C1 segment of cervical spinal cord (tissue), 14 donors: ENCODE data around the gene RGS4.
"Not testable (repeated sequence)": the region's sequence is repeated elsewhere in the genome, so short reads cannot be mapped to it uniquely, and the experiment has no call there.

Experiments used
- DNase-seq, 14 donors: peaks; one replicate each; lab custom pipeline; 2025; lab: John Stamatoyannopoulos, UW

RGS4 gene

GRCh38 chr1:163068716-163069115, 445 bp upstream of the RGS4 start:
- no peak for DNase-seq

- DNase-seq: no peak
Measured at GRCh38 chr1:163069655-163070277, 605 bp downstream of the RGS4 start.

GRCh38 chr1:163071405-163072255, 2.5 kb downstream of the RGS4 start:
- no peak for DNase-seq

- no peak for DNase-seq
Measured at GRCh38 chr1:163072658-163073057, 3.5 kb downstream of the RGS4 start.

GRCh38 chr1:163074004-163074403, 4.8 kb downstream of the RGS4 start:
- DNase-seq: no peak

- DNase-seq: no peak
Measured at GRCh38 chr1:163074716-163075284, 5.6 kb downstream of the RGS4 start.

GRCh38 chr1:163076044-163076443, 6.9 kb downstream of the RGS4 start:
- no peak for DNase-seq

- DNase-seq: no peak
Measured at GRCh38 chr1:163076446-163076845, 7.3 kb downstream of the RGS4 start.

GRCh38 chr1:163076981-163077761, 8.0 kb downstream of the RGS4 start:
- no peak for DNase-seq

GRCh38 chr1:163082971-163083370, 13.8 kb downstream of the RGS4 start:
- no peak for DNase-seq

GRCh38 chr1:163083690-163084089, 14.5 kb downstream of the RGS4 start:
- no peak for DNase-seq

GRCh38 chr1:163084330-163084729, 15.2 kb downstream of the RGS4 start:
- no peak for DNase-seq

GRCh38 chr1:163085041-163085903, 16.1 kb downstream of the RGS4 start:
- no peak for DNase-seq

GRCh38 chr1:163085904-163086268, 16.7 kb downstream of the RGS4 start:
- no peak for DNase-seq

- DNase-seq: not testable (repeated sequence)
Measured at GRCh38 chr1:163089117-163089516, 20.0 kb downstream of the RGS4 start.

- DNase-seq: no peak
Measured at GRCh38 chr1:163090321-163090945, 21.3 kb downstream of the RGS4 start.

GRCh38 chr1:163093169-163093568, 24.0 kb downstream of the RGS4 start:
- DNase-seq: no peak

- no peak for DNase-seq
Measured at GRCh38 chr1:163093579-163093978, 24.4 kb downstream of the RGS4 start.

GRCh38 chr1:163094182-163094581, 25.0 kb downstream of the RGS4 start:
- DNase-seq: no peak

- no peak for DNase-seq
Measured at GRCh38 chr1:163094589-163094988, 25.4 kb downstream of the RGS4 start.

GRCh38 chr1:163095213-163095612, 26.1 kb downstream of the RGS4 start:
- no peak for DNase-seq
